NCI-H2196 treated with DMSO at 0.1 percent for 48 hours (cell line): Measurements from ENCODE around the gene CCL4.
"Not testable (repeated sequence)": the region's sequence is repeated elsewhere in the genome, so short reads cannot be mapped to it uniquely, and the experiment has no call there.

Experiments used
- DNase-seq: peaks from one replicate; lab custom pipeline; 2025; ENCODE audit not compliant: unreplicated experiment; lab: John Stamatoyannopoulos, UW

CCL4 gene

GRCh38 chr17:36103401-36103975 lies at the start of gene CCL4:
CCL4 (plus strand) TSS chr17:36103827; CDS start chr17:36103906, 79 bp downstream.
- DNase-seq: not testable (repeated sequence)

GRCh38 chr17:36055171-36055570 lies 48.5 kb upstream of the CCL4 start:
- no peak for DNase-seq

DNA sequence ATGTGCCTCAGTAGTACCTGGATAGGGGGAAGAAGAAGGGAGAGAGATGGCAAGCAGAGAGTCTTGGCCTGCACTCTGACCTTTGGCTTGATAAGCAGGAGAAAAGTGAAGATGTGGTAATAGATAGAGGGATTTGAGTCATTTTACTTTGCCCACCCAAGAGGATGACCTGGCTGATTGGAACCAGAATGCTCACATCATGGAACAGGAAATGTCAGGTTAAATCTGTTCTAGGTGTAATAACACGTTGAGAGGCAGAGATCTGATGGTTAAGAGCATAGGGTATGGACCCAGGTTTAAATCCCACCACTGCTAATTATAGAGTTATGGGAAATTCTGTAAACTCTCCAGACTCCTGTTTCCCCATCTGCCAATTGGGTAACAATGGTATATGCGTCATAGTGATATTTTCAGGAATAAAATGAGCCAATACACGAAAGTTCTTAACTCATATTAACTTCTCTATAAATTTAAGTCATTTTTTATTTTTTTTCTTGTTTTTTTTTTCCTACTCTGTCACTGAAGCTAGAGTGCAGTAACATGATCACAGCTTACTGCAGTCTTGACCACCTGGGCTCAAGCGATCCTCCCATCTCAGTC lies 47.6 kb upstream of the CCL4 start:
- DNase-seq: no peak

- DNase-seq: no peak
These were observed 45.7 kb upstream of the CCL4 start for GRCh38 chr17:36057911-36058310.

GRCh38 chr17:36059406-36059805 lies 44.2 kb upstream of the CCL4 start:
- DNase-seq: no peak

DNA sequence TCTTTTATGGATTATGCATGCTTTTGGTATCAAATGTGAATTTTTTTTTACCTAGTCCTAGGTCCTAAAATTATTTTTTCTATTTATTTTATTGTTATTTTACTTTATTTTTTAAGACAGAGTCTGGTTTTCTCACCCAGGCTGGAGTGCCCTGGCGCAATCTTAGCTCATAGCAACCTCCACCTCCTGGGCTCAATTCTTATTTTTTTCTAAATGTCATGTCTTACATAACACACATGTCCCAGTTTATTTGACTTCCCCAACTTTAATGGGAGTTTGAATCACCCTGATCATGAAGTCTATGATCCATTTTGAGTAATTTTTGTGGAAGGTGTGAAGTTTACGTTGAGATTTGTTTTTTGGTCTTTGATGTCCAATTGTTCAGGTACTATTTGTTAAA lies 42.8 kb upstream of the CCL4 start:
- no peak for DNase-seq

DNA sequence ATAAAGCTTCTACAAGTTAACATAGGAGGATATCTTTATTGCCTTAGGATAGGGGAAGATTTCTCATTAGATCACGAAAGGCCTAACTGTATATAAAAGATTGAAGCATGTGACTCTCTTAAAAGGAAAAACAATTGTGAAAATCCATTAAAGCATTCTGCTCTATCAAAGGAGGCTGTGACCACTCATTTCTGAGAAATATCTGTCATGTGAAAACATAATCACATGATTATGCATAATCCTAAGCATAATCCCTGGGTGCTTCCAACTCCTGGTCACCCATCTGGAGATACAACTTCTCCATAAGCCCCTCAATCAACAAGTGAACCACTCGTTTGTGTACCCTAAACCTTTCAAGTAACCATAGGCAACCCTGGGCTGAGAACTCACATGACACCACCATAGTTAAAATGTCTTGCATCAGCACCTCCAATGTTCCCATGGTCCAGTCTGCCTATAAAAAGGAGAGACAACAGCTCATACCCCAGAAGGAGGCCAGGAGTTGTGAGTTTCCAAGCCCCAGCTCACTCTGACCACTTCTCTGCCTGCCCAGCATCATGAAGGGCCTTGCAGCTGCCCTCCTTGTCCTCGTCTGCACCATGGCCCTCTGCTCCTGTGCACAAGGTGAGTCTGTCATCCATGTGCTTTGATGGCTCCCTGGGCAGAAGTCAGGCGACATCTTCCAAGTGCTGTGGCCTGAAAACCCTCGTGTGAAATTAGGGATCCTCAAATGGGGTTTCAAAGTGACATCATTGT lies 39.7 kb upstream of the CCL4 start, which contains the start of gene CCL18:
TSS of gene CCL18 (plus strand) at position 487 of the 756 bp plus-strand sequence. CDS start at position 558, 71 bp downstream.
- no peak for DNase-seq

DNA sequence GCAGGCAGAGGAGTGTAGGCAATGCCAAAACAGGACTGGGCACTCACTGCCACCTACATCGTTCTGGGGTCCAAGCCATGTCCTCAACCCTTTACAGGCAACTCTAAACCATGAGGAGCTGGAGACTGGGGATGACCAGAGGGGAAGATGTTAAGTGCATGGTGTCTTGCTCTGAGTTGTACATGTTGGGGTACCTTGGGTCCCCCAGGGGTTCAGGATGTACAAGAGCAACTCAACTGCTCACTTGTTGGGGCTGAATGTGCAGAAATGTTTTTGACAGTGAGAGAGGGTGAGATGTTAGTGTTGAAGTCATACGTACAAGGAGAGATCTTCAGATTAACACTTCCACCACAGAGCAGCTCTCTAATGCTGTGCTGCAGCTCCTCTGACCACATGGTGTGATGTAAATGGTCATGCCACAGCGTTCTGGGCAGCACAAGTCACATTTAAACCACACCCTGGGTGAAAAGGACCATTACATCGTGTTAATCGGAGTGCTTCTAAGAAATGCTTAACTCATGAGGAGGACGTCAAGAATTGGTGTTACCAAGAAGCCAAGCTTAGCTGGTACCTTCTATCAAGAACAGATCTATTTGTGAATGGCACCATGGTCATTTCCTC lies 37.2 kb upstream of the CCL4 start:
- no peak for DNase-seq

DNA sequence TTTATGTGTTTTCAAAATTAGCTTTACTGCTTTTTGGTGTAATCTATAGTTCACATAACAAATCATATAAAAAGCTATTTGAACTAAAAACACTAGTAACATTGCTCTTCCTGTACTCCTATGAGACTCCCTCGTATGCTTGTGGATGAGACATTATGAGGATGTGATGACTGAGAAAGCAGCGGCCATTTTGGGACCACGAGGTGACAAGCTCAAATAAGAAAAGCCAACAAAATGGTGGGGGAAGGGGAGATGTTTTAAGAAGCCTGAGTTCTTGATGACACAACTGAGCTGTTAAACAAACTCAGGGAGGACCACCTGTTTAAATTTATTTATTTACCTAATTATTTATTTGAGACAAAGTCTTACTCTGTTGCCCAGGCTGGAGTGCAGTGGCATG lies 35.1 kb upstream of the CCL4 start:
- DNase-seq: no peak

GRCh38 chr17:36069136-36069535 lies 34.5 kb upstream of the CCL4 start:
- DNase-seq: no peak

DNA sequence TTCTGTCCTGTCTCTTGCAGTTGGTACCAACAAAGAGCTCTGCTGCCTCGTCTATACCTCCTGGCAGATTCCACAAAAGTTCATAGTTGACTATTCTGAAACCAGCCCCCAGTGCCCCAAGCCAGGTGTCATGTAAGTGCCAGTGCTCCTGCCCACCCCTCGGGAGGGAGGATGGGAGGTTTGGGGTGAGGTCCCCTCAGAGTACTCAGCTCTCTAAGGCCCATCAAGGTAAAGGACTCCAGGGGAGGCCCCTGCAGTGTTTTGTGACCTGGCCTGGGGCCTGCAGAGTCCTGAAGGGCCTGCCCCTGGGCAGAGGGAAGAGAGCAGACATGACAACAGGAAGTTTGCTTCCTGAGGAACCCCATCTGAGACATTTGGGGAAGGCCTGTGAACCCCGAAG lies 33.2 kb upstream of the CCL4 start:
- DNase-seq: no peak

DNA sequence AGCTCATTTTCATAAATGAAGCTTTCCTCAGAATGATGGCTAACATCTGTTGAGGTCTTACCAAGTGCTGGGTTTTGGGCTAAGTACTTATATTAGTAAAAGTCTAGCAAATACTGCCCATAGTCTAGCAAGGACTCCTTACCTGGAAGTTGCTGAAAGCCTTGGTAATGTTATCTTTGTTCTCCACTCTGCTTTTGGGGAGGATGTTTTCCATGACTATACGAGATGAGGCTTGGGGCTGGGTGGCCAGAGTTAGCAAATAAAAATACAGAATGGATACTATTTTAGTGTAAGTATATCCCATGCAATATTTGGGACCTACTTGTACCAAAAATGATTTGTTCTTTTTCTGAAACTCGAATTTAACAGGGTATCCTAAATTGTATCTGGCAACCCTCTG lies 31.9 kb upstream of the CCL4 start:
- DNase-seq: no peak

- no peak for DNase-seq
These were observed 31.1 kb upstream of the CCL4 start for GRCh38 chr17:36072431-36073121.

GRCh38 chr17:36074365-36074764 lies 29.3 kb upstream of the CCL4 start:
- no peak for DNase-seq

- DNase-seq: not testable (repeated sequence)
These were observed 21.8 kb upstream of the CCL4 start for GRCh38 chr17:36081681-36082471.

- DNase-seq: not testable (repeated sequence)
These were observed 21.0 kb upstream of the CCL4 start for GRCh38 chr17:36082482-36083120.

- DNase-seq: not testable (repeated sequence)
These were observed 19.9 kb upstream of the CCL4 start for GRCh38 chr17:36083691-36084090.

DNA sequence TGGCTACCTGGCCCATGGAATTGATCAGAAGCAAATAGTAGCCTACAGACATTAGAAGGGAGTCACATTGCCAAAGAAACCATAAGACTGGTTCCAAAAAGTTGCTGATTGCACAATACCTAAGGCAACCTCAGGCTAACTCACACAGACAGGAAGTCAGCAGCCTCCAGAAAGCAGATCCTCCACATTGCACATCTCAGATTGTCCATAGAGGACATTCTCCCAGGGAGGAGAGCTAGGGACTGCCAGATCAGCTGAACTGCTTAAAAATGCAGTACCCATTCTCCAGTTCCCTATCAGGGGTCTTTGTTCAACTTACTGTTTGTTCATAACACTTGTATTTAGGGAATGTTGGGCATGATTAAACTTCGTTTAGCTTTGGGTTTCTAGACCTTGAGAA lies 17.9 kb upstream of the CCL4 start:
- DNase-seq: no peak

GRCh38 chr17:36086791-36087190 lies 16.8 kb upstream of the CCL4 start:
- DNase-seq: no peak

- DNase-seq: not testable (repeated sequence)
These were observed 16.2 kb upstream of the CCL4 start for GRCh38 chr17:36087471-36087870.
